Activated CD4-positive, alpha-beta T cell treated with anti-CD3 and anti-CD28 coated beads, Interleukin-2, amount 50 U/mL, for 16 hours (primary cell): ENCODE measurements around the gene SLC9C1.

Experiments
- DNase-seq: peaks from one replicate; pipeline ENCODE4 v3.0.0-alpha.2; 2020

SLC9C1 gene

DNA sequence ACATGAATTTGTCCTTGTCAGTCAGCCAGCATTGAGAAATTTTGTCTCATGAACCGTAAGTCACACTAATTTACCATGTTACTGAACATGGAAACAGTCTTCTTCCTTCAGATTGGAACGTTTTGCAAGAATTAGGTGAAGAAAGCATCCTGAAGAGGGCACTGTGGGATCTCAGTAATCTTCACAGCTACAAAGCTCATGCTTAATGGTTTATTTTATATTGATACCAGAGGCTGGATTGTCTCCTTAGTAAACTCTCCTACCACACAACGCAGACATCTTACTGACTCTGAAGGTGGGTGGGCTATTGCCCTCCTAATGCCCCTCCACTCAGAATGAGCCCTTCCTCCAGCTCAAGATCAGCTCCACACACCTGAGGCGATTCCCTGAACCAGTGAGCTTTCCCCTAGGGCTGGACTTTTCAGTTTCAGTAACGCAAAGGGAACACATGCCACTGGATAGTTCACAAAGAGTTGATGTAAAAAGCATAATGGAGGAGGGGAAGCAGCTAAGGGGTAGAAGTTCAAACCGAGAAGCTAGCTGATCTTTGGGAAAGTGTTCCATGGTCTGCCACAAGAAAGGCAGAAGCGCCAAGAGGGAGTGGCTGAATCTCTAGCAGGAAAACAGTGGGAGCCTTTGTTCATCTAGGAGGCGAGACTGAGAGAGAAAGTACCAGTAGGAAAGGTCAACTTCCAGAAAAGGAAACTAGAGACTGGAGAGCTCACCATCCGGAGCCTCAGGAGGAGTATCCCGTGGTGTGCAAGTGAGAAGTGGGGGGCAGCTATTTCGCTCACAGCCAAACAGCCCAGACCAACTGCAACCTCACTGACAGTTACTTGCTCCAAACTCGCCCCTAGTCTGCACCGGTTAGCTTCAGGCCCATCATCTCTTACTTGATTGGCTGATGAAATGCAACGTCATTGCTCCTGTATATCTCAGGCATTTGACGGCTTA lies at the start of gene SLC9C1:
TSS of gene SLC9C1 (minus strand) at position 849 of the 954 bp plus-strand sequence. CDS start 7,425 bp downstream, outside the sequence.
- DNase-seq = peak; percentile 57

DNA sequence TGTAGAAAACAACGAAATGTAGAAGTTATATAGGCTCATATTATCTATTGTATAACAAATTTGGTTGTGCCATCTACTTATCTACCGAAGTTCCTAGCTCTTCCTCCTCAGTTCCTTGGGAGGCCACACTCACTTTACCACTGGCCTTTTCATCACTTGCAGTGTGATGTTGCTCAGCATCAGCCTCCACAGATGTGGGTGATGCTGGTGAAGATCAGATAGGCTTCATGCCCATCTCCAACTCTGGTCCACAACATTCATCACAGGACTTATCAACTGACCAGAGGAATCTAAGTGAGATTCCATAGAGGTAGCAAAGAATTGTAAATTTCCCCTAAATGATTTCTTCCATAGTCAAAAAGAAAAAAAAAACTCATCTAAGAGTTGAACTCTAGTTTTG lies 47.4 kb upstream of the SLC9C1 start:
- no peak for DNase-seq

GRCh38 chr3:112339609-112340008 lies 45.6 kb upstream of the SLC9C1 start:
- no peak for DNase-seq

DNA sequence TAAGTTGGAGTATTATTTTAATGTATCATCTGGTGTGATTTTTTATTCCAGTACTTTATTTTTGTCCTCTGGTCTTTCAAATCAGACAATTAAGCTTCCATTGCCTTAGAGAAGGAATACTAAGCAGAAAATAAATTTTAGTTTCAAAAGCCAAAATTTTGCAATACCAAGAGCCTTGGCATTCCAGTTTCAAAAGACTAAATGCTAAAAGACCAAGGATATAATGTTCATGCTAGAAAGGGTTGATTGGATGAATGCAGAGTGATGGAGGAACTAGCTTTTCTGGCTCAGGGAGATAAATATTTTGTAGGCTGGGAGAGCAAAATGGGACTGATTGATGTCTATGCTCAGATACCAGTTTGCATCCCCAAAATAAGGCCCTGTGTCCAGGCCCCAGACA lies 45.1 kb upstream of the SLC9C1 start:
- DNase-seq = no peak

GRCh38 chr3:112338727-112339056 lies 44.7 kb upstream of the SLC9C1 start:
- no peak for DNase-seq

DNA sequence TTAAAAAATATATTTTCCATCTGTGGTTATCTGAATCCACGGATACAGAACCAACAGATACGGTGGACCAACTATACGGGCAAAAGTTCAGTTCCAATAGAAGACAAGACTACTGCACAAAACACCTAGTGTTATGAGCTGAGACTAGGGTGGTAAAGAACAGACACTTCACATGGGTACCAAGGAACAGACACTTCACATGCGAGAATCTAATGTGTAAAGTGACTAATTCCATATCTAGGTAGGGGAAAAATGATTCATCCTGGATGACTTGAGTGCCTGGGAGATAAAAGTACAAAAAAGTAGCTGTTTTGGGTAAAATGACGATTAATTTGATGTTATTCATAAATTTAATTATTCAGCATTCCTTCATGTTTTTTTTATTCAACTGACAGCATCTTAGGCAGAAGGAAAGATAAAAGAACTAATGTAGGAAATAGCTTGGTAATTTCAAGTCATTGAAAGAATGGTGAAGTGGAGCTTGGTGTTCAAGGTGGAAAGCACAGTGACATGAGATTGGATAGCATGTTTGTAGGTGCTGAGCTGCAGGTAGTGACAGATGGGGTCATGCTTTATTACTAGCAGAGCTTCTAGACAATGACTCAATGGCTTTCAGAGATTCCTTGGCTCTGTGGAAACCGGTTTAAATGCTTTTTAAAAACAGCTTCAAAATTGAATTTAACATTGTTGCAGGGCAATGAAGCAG lies 44.2 kb upstream of the SLC9C1 start:
- peak; percentile 42 for DNase-seq

GRCh38 chr3:112335434-112335781 lies 41.4 kb upstream of the SLC9C1 start:
- no peak for DNase-seq

DNA sequence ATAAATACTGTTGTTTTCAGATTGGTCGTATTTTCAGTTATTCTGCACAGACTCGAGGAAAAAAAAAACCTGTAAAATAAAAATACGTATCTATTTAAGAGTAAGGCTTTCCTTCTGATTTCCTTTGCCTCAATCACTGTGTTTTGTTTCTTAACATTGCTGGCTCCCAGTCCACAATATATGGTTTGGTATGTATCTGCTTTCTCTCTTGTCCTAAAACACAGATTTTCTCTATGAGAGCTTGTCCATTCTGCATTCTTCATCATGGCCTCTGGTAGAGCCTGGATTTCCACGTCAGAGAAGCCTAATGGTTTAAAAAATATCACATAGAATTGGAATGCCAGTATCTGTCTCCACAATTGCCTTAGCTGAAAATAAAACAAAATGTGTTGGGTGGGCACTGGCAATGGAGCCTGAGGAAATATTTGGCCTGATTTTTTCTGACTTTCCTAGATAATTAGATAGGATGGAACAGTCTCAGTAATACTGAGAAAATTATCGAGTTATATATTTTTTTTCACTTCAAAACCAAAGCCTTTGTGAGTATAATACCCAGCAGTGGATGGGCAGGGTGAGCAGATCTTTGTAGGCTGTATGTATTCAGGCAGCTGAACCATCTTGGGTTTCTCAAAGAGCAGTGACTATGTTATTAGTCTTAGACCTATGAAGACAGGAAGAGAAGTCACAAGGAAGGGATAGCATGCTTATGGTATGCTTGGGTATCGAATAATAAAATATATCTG lies 40.8 kb upstream of the SLC9C1 start:
- DNase-seq = no peak

DNA sequence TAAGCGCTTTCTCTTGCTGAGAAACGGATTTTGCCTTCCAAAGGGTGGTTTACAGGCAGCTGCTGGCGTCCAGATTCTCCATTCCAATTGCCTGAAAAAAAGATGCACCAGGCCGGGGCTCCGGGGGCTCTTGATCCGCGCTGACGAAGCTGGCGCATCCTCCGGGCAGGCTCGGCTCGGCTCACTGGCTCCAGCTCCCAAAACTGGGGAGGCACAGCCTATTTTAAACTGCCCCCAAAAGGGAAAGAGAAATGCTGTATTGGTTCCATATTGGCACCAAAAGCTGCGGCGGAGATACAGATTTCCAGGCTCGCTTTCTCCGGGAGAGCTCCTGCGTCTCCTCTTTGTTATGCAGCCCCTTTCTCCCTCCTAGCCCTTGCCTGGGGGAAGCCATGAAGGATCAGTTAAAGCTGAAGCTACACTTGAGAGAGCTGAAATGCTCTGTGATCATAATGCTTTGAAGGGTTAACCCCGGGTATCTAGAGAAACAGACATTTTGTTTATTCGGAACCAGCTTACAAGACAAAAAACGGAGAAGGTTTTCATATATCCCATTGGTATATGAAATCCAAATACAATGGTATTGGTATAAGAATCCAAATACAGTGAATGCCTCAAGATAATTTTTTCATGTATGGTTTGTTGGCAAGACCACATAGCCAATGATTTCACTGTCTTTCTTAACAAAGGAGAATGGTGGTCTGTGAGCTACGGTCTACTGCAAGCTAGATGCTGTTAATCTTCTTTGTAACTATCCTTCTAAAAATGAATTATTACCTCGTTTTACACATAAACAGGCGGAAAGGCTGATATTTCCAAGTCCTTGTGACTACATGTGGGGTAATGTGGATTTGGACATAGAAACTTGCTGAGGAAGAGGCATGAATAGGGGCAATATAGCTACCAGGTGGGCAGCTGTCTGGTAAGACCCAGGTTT lies 39.6 kb upstream of the SLC9C1 start:
- DNase-seq = peak; percentile 30

DNA sequence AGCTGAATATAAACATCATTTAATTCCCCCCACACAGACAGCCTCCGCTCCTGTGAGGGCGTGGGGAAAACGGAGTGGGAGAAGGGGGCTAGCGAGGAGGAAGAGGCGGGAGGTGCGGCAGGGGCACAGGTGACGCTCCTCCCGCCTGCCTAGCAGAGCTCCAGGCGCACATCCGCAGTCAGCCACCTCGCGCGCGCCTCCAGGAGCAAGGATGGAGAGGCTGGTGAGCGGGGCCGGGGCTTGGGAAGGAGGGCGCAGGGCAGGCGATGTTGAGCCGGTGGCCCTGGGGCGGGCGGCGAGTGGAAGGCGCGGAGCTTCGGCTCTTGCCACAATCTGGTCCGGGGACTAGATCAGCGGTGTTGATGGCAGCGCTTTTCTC lies 39.0 kb upstream of the SLC9C1 start, which contains the start of gene CD200:
TSS of gene CD200 (plus strand) at position 155 of the 379 bp plus-strand sequence. CDS start at position 212, 57 bp downstream.
- peak; percentile 56 for DNase-seq

DNA sequence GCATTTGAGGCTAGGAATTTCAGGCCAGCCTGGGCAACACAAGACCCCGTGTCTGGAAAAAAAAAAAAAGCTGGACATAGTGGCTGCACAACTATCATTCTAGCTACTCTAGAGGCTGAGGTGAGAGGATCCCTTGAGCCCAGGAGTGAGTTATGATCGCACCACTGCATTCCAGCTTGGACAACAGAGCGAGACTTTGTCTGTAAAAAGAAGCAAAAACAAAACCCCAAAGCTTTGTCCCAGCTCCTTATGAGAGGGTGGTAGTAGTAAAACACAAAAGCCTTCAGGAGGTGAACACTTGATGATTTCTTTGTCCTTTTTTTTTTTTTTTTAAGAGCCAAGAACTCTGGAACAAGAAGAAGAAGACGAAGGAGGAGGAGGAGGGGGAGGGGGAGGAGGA lies 37.8 kb upstream of the SLC9C1 start:
- DNase-seq = no peak

GRCh38 chr3:112327371-112327951 lies 33.4 kb upstream of the SLC9C1 start:
- DNase-seq = peak; percentile 68

GRCh38 chr3:112321867-112322652 lies 28.0 kb upstream of the SLC9C1 start:
- no peak for DNase-seq

DNA sequence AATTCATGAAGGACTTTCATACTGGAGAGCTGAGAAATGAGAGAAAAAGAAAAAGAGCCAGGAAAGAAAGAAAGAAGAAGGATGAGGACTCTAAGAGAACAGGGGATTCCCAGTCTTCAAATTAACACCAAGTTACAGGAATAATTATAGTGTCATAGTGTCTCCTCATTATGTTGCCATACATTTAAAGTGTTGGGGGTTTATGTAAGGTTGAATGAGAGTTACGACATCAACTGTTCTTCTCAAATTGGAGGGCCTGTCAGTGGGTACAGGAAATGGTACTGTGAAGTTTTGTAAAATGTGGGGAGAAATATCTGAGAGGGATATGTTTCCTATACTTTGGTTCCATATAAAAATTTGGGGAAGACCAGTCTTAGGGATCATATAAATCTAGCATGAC lies 26.7 kb upstream of the SLC9C1 start:
- no peak for DNase-seq

GRCh38 chr3:112319516-112320276 lies 25.7 kb upstream of the SLC9C1 start:
- no peak for DNase-seq

DNA sequence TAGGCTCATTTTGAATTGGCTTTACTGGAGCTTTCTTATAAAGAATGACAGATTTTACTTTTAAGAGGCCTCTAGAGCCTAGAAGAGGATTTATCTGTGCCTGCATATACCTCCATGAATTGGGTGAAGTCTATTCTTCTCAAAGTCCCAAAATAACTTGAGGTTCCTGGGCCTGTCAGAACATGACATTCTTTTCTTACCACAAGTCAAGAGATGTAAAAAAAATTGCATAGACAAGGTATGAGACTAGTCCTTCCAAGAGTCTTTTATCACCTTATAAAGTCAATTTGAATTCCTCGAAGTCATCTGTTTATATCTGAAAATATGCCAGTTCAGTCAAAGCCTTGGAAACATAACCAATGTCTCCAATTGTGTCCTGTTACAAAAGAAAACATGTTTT lies 21.8 kb upstream of the SLC9C1 start:
- no peak for DNase-seq

DNA sequence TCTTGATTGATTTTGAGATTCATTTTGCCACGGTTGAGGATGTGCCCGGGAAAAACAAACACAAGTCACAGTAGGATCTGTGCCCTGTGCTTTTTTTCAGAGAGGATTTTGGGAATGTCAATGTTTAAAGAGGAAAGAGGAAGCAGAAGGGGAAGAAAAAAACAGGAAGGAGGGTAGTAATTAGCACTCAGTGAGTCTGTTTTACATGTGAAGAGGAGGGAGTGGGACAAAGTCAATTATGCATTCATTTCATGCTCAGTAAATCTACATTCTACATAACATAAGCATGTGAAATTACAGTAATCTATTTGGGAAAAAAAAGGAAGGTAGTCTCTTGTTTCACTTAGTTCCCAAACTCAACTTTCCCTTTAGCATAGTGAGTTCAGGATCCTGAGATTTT lies 20.6 kb upstream of the SLC9C1 start:
- DNase-seq = no peak

GRCh38 chr3:112308151-112308911 lies 14.3 kb upstream of the SLC9C1 start:
- DNase-seq = no peak

DNA sequence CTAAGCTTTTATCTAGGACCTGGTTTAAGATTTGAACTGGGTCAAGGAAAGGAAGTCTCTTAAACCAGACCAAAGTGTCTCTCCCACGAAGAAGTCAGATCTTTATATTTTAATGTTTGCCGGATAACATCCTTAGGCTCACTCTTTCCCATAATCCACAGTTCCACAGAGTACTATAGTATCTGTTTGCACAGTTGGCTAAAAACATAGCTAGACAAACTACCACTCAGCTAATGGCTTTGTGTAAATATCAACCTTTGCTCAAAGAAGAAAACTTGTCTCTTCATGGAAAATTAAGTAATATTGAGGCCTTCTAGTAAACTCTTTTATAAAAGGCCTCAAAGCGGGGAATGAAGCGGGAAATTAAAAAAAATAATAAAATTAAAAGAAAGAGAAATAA lies 13.5 kb upstream of the SLC9C1 start:
- DNase-seq = no peak

DNA sequence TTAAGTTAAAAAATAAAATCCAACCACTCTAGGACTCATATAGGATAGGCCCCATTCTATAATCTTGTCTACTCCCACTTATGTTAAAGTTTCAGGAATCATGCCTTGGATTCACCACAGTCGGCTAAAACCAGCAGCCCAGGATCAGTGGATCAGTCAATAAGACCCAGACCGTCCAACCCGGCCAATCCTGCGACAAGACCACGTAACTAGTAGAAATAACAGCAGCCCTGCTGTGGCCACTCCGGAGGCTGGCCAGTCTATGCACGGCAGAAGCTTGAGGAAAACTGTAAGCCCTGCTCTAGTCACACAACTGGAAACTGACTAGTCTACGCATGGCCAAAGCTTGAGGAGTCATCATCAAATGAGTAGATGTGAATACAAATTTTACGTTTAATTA lies 12.8 kb upstream of the SLC9C1 start:
- no peak for DNase-seq
